A673 (cell line): Measurements from ENCODE around the gene HMCN1. TPM values are rescaled to one million over a fixed set of nuclear protein-coding genes. Genes with fewer than 3 reads are reported as not detected.

Experiments
- BruUV-seq: library from RNA; stranded (reverse); fragments of 400-500 nt; replicated peaks from 2 replicates; lab custom pipeline; 2021; lab: Mats Ljungman, UMichigan
- CTCF ChIA-PET: fragments of 300-600 bp; sonication (Branson Sonifier 250); formaldehyde crosslinking; loops from one replicate; lab custom pipeline; 2022; ENCODE audit warnings: antibody characterized with exemption; lab: Charles Lee
- POLR2A ChIA-PET: fragments of 300-600 bp; sonication (Branson Sonifier 250); formaldehyde crosslinking; loops from one replicate; lab custom pipeline; 2022; ENCODE audit warnings: antibody characterized with exemption; ENCODE audit not compliant: low non-redundant PET; lab: Charles Lee
- DNase-seq: peaks from one replicate; pipeline ENCODE4 v3.0.0-alpha.2; 2015; ENCODE audit warnings: low spot score
- H3K27ac ChIP-seq: fragments of 200-600 bp; sonication (generic); 2 replicates; pipeline ENCODE4 v1.5.1; 2016; ENCODE audit warnings: mixed run types, low read depth, mild to moderate bottlenecking, mixed read lengths, antibody characterized with exemption, low read length; ENCODE audit not compliant: poor library complexity, severe bottlenecking
- H3K27me3 ChIP-seq: fragments of 200-600 bp; sonication (generic); replicated peaks from 2 replicates; pipeline ENCODE4 v1.6.1; 2017; ENCODE audit warnings: mixed run types, low read depth, mild to moderate bottlenecking, mixed read lengths, antibody characterized with exemption, low read length; ENCODE audit not compliant: insufficient read depth, poor library complexity
- H3K36me3 ChIP-seq: fragments of 200-600 bp; sonication (generic); 2 replicates; pipeline ENCODE4 v1.6.1; 2016; ENCODE audit warnings: mixed run types, mild to moderate bottlenecking, mixed read lengths, antibody characterized with exemption, low read length; ENCODE audit not compliant: insufficient read depth, poor library complexity, severe bottlenecking
- H3K4me1 ChIP-seq: fragments of 200-600 bp; sonication (generic); 2 replicates; pipeline ENCODE4 v1.6.1; 2017; ENCODE audit warnings: mixed run types, mild to moderate bottlenecking, mixed read lengths, antibody characterized with exemption, low read length; ENCODE audit not compliant: insufficient read depth, poor library complexity, severe bottlenecking
- H3K4me3 ChIP-seq: fragments of 200-600 bp; sonication (generic); 2 replicates; pipeline ENCODE4 v1.5.1; 2016; ENCODE audit warnings: low read depth, mixed run types, mild to moderate bottlenecking, mixed read lengths, low read length; ENCODE audit not compliant: poor library complexity, severe bottlenecking
- H3K9me3 ChIP-seq: fragments of 200-600 bp; sonication (generic); 2 replicates; pipeline ENCODE4 v1.6.1; 2016; ENCODE audit warnings: mixed run types, low read depth, mild to moderate bottlenecking, mixed read lengths, antibody characterized with exemption, low read length; ENCODE audit not compliant: poor library complexity, severe bottlenecking
- EZH2 ChIP-seq: fragments of 200-600 bp; sonication (generic); IDR thresholded peaks from 2 replicates; pipeline ENCODE4 v1.6.1; 2017; ENCODE audit warnings: borderline replicate concordance, low read depth, mild to moderate bottlenecking, mixed read lengths, antibody characterized with exemption, low read length; ENCODE audit not compliant: poor library complexity, severe bottlenecking
- intact Hi-C: fragments of 100-400 bp; cut with micrococcal nuclease; formaldehyde crosslinking; loops from one replicate; pipeline ENCODE4 v1.10.0; 2022; ENCODE audit not compliant: unreplicated experiment
- total RNA-seq: library from RNA; stranded (reverse); gene quantifications from 2 replicates; pipeline ENCODE4 v1.2.3, GENCODE V29; 2021
- TF ChIP-seq, protein P1 (sequence below): fragments of 300-800, 200-600 bp; sonication (generic); conservative IDR thresholded peaks from 2 replicates; pipeline ENCODE4 v1.5.1; 2017; ENCODE audit warnings: low read depth, mild to moderate bottlenecking, antibody characterized with exemption, low read length, moderate library complexity, mixed read lengths

Gene HMCN1
- total RNA-seq, 1 experiment from 2014 or later: 134 TPM

DNA sequence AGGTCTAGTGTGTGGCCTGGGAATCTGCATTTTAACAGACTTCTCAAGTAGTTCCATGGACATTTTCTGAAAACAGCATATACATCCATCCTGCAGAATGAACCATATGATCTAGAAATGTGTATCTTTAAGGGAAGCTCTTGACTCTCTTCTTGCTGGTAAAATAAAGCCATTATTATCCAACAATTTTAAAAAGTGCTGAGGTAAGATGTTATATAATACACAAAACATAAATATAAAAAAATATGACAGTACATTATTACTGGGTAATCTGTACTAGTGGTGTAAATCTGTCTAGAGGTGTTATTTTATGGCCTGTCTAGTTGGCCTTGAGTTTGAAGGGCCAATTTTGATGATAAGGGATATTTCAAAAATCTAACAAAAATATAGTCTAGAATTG is 201.2 kb downstream of the HMCN1 start:
- intact Hi-C loops: no loop called here
- TF ChIP-seq, protein P1, sequence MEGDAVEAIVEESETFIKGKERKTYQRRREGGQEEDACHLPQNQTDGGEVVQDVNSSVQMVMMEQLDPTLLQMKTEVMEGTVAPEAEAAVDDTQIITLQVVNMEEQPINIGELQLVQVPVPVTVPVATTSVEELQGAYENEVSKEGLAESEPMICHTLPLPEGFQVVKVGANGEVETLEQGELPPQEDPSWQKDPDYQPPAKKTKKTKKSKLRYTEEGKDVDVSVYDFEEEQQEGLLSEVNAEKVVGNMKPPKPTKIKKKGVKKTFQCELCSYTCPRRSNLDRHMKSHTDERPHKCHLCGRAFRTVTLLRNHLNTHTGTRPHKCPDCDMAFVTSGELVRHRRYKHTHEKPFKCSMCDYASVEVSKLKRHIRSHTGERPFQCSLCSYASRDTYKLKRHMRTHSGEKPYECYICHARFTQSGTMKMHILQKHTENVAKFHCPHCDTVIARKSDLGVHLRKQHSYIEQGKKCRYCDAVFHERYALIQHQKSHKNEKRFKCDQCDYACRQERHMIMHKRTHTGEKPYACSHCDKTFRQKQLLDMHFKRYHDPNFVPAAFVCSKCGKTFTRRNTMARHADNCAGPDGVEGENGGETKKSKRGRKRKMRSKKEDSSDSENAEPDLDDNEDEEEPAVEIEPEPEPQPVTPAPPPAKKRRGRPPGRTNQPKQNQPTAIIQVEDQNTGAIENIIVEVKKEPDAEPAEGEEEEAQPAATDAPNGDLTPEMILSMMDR: no peak
- no peak for TF ChIP-seq EZH2
- no TSS peak for BruUV-seq
- H3K4me1 ChIP-seq: peaks cover 62% of the 10 kb centered on the region
- no peaks in the 10 kb centered on the region for H3K27me3 ChIP-seq
- ChIA-PET CTCF (no interaction called here), POLR2A (no interaction called here)
- peaks cover 44% of the 10 kb centered on the region for H3K36me3 ChIP-seq
- DNase-seq: no peak
- peaks cover 12% of the 10 kb centered on the region for H3K9me3 ChIP-seq
- peak overlapping the region; percentile 80 for H3K27ac ChIP-seq
- H3K4me3 ChIP-seq: no peak overlapping the region

DNA sequence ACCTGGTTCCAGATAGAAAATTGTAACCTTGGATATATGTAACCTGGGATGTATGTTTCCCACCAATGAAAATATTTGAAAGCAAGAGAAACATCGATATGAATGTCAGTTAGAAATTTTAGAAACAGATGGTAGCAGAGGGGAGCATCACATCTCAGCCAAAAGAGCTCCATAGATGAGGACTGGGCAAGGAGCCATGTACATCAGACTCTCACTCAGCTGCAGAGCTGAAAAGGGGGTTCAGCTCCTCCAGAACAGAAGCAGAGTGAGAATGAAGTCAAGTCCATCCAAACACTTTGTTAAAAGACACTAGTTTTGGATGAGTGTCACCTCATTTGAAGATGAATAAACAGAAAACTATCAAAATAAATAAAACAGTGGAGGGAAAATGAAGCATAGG is 202.4 kb downstream of the HMCN1 start:
- no peaks in the 10 kb centered on the region for H3K27me3 ChIP-seq
- no peak for DNase-seq
- H3K27ac ChIP-seq: peak overlapping the region; percentile 46
- ChIA-PET POLR2A (no interaction called here), CTCF (no interaction called here)
- peaks cover 62% of the 10 kb centered on the region for H3K4me1 ChIP-seq
- peaks cover 12% of the 10 kb centered on the region for H3K9me3 ChIP-seq
- intact Hi-C loops: no loop called here
- H3K4me3 ChIP-seq: no peak overlapping the region
- no TSS peak for BruUV-seq
- no peak for TF ChIP-seq EZH2
- TF ChIP-seq, protein P1: no peak
- H3K36me3 ChIP-seq: peaks cover 42% of the 10 kb centered on the region

DNA sequence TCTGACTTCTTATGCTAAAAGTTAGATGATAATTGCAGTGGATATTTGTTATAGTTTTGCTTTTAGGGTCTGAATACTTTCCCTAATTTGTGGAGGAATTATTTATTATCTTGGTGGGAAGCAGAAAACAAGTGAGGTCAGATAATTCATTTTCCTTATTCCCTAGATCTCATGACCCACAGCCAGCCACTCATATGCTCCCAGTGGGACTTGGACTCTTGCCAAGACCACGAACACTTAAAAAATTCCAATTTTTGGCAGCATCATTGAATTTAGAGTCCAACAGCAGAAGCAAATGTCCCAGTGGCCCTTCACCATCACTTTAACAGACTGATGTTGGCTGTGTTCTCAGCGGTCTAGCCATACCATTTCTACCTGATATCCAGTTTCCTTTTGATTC is 204.2 kb downstream of the HMCN1 start:
- intact Hi-C loops: no loop called here
- ChIA-PET CTCF (no interaction called here), POLR2A (no interaction called here)
- Histone ChIP-seq H3K4me3 (no peak overlapping the region), H3K36me3 (peaks cover 48% of the 10 kb centered on the region), H3K4me1 (peaks cover 56% of the 10 kb centered on the region), H3K27me3 (no peaks in the 10 kb centered on the region), H3K9me3 (peaks cover 12% of the 10 kb centered on the region), H3K27ac (peak overlapping the region; percentile 44)
- BruUV-seq: no TSS peak
- peak; percentile 62 for DNase-seq
- TF ChIP-seq, protein P1: no peak
- TF ChIP-seq EZH2: no peak
